GM18517 (cell line): ENCODE measurements around the gene CES1.
"Not testable (repeated sequence)": the region's sequence is repeated elsewhere in the genome, so short reads cannot be mapped to it uniquely, and the experiment has no call there.

Experiments
- ATAC-seq: cut with Tn5 transposase; IDR thresholded peaks from one replicate; pipeline ENCODE4 v1.9.1; 2021; ENCODE audit warnings: mild to moderate bottlenecking, moderate library complexity; ENCODE audit not compliant: unreplicated experiment

CES1 gene

DNA sequence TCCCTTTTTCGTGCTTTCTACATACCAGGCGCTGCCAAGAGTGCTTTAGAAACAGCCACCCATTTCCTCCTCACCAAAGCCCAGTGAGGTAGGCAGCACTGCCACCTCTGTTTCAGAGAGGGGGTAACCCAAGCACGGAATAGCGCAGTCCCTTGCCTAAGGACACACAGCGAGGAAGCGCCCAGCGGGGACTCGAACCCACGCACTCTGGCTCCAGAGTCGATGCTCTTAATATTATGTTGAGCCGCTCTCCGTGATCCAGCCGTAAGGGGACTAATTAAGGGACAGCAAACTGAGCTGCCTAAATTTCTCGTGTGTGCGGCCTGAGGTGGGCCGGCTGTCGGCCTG, 497 bp downstream of the CES1 start:
- no peak for ATAC-seq

DNA sequence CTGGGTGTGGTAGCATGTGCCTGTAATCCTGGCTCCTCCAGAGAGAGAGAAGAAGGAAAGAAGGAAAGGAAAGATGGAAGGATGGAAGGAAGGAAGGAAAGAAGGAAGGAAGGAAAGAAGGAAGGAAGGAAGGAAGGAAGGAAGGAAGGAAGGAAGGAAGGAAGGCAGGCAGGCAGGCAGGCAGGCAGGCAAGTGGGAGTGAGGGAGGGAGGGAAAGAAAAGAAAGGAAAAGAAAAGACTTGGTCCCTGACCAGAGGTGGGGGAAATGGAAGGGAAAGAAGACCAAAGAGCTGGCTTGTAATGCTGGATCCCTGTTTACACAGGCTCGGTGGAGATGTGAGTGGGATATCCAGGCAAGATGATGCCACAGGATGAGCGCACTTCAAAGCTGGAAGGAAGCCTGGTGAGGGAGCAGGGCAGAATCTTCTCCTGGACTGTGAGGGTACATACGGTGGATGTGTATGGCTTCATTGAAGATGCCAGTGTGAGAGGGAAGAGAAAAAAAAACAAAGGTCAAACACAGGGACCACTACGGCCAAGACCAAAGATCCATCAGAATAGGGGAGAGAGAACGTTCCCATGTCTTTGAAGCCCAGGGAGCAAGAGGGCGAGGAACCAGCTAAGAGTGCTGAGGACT, 2.1 kb downstream of the CES1 start:
- ATAC-seq: no peak

DNA sequence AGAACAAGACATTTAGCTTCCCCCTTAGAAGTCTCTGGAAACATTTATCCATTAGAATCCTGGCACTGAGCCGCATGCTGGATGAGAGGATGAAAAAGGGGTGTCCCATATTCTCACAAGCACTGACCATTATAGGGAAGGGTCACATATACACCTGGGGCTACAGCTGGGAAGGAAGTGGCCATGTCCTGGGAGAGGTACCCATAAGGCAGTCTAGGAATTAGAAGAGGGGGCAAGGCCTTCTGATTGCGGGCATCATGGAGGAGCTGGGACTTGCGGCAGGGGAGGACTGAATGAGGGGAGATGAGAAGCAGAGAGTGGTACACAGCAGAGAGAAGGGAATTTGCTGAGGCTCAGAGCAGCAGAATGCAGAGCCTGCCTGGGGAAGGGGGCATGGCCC, 3.7 kb downstream of the CES1 start:
- ATAC-seq: not testable (repeated sequence)

DNA sequence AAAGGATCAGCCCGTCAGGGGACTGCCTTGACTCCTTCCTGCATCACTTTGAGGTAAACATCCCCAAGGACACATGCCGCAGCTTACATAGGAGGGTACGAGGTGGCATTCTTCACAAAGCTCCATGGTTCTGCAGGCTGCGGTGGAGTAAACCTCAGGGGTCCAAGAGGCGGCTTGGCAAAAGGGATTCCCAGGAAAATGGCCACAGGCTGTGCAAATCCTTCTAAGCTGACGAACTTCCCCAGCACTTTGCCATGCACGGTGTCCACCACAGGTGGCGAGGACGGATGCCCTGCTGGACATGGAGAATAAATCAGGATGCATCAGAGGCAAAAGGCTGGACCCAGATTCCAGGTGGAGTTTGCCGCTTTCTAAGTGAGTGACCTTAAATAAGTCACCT, 4.2 kb downstream of the CES1 start:
- ATAC-seq: no peak

DNA sequence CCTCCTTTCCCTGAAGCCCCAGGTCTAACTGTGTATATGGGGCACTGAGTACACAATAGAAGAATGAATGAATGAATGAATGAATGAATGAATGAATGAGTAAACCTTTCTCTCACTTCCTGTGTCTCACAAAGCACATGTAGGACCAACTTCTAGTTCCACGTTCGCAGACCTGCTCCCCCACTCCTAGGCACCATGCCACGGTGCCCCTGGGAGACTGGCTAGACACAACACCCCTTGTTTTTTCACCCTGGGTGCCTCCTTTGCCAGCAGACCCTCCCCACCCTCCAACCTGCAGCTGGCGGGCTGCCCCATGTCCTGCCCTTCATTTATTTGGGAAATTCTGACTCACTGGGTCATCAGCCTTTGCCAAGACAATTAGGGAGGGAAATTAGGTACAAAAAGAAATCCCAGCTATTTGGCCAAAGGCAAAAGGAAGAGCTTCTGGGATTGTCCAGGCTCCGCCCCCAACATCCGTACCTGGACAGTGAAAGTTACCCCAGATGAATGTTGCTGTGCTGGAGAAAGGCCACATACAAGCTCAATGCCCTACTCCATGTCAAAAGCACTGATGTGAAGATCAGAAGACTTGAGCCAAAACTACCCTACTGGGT, 7.7 kb downstream of the CES1 start:
- ATAC-seq: no peak

DNA sequence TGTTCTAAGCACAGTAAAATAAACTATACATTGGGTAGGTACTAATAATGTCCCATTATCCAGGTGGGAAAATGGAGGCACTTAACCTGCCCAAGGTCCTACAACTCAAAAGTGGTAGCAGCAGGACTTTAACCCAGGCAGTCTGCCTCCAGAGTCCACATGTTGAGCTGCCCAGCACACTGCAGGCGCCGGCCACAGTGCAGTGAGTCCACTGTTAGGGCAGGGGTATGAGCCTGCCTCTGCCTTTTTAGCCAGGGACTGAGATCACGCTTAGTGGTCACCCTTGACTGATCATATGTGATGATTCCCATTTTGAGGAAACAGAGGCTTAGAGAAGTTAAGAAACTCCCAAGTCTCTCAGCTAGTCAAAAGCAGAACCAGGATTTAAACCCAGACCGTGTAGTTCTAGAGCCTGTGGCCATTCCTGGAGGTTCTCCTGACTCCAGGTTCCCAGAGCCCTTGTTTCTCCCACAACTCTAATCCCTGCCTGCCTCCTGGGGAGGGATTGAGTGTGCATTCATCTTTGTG, 8.4 kb downstream of the CES1 start:
- ATAC-seq: no peak

DNA sequence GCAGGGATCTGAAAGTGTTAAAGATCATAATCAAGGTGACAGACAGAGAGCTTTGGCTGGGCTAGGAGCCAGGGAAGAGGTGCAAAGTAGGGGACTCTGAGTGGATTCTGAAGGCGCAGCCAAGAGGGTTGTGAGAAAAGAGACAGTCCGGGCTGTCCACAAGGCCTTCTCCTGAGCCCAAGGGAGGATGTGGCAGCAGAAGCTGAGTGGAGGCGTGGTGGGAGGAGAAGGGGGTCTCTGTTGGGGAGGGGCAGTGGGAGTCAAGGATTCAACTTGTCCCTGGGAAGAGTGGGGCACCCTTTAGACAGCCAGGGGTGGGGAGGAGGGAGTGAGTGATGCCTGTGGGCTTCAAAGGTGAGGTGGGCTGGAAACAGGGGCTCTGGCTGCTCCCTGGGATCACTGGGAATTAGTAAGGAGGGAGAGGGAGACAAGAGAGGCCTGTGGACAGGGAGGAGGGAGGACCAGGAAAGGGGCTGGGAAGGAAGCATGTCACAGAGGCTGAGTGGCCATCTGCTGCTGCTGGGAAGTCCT, 10.6 kb downstream of the CES1 start:
- ATAC-seq: no peak

DNA sequence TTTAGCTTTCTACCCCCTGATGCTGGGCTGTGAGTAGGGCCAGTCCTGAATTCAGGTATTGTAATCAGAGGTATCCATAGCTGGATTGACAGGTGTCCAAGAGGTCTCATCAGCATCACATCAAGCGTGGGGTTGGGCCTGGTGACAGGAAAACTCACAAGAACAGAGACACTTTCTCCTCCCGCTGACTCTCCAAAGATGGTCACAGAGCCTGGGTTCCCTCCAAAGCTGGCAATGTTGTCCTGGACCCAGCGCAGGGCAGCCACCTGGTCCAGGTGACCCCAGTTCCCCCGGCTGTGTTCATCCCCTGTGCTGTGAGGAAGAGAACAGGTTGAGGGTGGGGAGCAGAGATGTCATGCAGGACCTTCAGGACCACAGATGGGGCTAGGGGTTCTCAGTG, 11.7 kb downstream of the CES1 start:
- no peak for ATAC-seq

DNA sequence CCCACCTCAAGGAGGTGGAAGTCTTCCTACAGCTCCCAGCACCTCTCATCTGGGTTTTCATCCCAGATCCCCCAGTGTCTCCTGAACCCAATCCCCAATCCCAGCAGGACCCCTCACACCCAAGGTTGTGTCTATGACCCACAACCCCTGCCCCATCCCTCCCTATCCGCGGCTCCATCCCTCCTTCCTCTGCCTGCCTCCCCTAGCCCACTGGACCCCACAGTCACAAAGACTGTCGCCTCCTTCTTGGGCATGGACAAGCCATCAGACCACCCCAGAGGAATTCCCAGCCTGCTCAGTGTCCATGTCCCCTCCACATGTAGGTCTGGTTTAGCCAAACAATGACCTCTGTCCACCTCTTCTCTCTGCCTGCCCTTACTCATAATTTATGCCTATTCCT, 12.3 kb downstream of the CES1 start:
- no peak for ATAC-seq

DNA sequence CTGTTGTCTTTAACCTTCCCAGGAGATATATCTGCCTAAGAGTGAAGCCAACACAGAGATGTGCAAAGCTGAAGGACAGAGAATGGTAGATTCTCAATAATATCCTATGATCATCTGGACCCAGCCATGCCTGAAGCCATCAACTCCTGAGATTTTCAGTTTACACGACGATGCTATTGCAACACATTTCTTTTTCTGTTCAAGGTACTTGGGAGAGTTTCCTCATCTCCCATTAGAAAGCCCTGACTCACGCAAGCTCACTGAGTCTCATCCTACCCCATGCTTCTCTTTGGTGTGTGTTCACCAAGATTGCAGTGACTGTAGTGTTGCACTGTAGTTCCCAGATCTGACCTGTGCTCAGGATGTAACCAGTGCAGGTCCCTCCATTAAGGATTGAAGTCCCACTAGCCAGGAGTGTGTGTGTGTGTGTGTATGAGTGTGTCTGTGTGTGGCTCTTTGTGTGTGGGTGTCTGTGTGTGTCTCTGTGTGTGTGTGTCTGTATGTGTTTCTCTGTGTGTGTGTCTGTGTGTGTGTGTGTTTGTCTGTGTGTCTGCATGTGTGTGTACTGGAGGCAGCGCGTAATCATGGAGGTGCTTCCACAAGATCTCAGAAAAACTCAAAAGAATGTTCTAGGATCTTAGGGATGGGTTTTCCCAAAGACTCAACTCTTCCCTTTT, 15.5 kb downstream of the CES1 start:
- no peak for ATAC-seq

DNA sequence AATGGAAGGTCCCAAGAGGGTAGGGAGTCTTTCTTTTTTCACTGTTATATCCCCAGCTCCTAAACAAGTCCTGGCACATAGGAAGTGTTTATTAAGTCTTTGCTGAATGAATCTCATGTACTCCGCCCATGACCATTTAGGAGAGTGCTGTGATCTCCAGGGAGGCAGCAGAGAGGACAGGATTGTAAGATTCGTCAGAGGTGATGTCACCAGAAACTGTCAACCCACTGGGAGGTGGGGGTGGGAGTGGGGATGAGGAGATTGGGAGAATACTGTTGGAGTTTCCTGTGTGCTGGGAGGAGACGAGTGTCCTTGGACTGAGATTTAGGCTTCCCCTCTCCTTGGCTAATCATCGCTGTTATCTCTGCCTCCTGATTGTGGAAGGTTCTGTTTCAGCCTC, 16.7 kb downstream of the CES1 start:
- ATAC-seq: not testable (repeated sequence)

DNA sequence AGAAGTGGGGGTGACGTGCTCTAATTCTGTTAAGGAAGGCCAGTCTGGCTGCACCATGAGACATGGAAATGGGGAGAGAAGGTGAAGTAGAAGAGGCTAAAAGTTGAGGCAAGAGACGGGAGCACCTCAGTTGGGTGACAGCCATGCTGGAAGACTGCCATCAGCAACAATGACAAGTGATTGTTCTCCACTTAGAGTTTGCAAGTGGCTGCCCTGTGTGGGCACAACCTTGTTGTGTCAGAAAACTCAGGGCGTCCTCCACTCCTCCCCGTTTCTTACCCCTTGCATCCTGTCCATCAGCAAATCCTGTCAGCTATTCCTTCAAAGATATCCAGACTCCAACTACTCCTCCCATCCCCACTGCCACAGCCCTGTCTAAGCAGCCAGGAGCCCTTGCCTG, 17.6 kb downstream of the CES1 start:
- ATAC-seq: no peak

DNA sequence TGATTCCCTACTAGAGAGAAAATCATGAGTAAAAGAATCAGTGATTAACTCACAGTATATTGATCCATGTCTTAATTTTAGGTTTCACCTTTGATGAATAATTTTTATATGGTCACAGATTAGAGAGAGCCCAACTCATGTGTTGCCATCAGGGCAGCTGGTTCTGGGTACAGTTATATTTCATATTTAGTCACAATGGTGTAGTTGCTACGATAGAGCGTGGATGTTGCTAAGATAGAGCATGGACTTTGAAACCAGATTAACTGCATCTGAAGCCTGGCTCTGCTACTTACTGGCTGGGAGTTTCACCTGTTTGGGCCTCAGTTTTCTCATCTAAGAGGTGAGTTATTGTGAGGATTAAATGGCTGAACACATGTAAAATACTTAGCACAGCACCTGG, 18.7 kb downstream of the CES1 start:
- ATAC-seq: not testable (repeated sequence)

DNA sequence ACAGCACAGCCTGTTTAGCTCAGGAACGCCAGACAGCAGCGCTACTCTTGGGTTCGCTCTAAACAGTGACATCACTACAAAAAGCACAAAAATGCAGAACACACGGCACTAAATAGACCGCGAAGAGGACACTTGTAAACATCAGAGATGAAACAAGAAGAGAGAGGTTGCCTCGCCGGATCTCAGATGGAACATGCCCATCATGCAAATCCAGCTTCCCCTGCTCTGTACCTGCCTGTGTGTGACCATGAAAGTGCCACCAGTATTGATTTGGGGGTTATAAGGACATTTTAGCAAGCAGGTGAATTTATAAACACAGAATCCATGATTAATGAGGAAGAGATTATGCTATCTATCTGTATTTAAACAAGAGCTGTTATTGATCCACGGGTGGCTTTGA, 19.2 kb downstream of the CES1 start:
- ATAC-seq: not testable (repeated sequence)

DNA sequence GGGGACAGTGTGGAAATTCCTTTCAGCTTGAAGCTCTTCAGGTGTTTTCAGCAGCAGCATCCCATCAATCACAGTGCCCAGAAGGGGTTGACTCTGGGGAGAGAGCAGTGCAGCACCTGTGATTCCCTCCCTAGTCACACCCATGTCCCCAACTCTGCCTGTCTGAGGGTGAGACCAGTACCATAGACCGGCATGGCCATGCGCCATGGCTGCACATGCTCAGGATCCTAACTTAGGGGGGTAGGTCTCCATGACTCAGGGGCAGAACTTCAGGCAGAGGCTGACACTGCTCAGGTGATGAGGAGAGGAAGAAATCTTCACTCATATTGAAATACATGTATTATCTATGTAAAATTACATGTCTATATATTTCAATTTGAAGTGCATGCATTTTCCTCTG, 19.9 kb downstream of the CES1 start:
- no peak for ATAC-seq

DNA sequence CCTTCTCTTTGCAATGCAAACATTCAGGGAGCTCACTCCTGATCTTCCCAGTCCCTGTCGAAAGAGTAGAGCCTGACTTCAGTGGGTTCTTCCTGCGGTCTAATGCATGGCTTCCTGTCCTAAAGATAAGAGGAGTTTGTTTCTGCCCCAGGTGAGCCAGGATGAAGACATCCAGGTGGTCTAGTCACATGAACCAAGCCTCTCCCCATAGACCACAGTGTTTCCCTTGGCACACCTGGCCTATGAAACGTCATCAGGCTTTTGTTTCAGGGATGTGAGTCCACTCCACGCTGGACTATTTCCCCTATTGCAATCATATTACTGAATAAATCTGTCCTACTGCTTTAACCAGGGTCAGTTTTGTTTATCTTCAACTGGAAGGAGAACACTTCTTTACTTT, 21.1 kb downstream of the CES1 start:
- ATAC-seq: no peak

DNA sequence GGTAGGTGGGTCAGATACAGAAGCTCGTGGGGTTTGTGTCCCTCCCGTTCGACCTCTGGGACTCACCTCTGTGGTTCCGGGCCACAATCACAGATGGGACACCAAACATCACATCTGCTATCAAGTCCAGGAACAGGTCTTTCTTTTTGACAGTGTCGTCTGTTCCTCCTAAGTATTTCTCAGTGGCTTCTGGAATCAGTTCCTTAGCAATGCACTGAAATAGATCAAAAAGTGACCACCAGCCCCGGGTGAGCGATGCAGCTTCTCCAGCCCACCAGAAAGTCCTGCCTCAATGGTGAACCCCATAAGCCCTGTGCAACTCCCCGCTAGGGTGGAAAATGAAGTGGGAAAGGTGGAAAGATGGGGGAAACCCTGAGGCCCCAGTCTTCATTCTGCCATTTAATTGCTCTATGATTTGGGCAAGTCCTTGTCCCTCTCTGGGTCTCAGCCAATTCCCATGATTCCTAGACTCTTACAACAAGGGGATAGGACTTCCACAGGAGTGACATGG, 22.4 kb downstream of the CES1 start:
- no peak for ATAC-seq

DNA sequence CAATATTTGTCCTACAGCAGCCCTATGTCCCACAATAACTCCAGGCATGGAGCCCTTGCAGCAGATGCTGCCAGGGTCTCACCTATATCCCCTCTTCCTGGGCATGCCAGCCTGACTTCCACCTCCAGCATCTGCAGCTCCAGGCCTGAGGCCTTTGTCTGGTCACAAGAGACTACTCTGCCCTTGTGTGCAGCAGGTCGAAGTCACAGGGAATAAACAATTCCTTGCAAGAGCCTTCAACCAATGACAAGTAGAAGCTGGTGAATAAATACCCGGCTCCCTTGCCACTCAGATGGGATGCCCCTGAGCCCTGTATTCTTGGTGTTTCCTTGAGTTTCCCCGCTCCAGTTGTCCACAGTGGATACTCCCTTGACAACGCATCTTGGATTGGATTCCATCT, 23.0 kb downstream of the CES1 start:
- ATAC-seq: no peak

DNA sequence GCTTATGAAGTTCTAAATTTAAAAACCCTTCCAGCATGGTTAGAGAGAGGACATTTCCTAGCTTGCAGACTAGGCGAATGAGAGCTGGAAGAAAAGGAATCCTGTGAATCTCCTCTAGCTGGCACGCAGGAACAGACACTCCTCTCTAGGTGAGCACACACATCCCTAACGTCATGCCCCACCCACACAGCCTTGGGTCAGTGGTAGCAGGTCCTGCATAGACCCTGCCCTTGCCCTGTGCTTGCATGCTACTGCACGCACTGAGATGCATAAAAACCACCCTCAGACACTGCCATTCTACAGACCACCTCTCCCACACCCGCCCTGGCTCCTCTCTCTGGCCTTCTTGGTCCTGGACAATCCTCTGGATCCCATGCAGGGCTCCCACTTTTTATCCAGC, 23.5 kb downstream of the CES1 start:
- no peak for ATAC-seq

DNA sequence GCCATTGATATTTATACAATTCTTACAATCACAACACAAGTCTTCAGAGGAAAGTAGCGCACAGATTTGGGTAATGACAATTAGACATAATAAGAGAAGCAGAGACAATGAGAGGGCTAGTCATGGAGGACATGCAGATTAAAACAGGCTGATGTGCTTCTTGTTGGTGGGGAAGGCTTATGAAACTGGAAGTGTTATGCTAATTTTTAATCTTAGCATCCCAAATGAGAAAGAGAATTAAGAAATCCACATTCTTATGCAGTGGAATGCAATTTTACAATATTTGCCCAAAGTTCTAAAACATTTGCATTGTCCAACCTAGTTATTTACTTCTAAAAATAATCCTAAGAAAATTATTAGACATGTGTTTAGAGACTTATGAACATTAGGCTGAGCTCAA, 24.6 kb downstream of the CES1 start:
- ATAC-seq: not testable (repeated sequence)

DNA sequence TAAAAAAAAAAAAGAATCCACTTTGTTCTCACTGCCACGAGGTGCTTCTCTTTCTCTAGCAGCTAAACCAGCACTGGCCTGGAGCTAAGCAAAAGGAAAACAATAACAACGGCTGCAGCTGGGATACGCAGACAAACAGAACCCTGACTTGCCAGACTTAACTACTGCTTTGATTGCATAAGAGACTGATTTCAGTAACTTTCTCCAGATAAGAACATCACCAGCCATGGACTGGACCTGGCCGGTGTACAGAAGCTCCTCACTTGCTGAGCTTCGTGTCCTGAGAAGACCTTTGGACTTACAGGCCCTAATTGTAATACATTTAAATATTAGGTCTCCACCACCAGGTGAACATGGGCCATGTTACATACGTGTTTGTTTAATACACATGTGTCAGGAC, 27.8 kb downstream of the CES1 start:
- not testable (repeated sequence) for ATAC-seq

DNA sequence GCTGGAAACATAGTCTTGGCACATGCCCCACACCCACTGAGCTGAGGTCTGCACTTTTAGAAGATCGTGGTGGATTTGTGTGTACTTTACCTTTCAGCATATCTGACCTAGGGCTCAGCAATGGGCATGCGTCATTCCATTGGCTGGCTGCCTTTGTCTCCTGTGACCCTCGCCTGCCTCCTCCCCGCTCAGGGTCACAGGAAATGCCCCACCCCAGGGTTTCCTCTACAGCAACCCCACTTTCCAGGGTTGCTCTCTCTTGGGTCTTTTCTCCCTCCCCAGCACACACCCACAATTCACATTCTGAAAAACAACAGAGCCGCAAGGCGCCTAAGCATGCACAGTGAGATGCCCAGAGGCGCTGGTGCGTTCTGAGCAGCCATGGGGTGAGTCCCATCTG, 29.2 kb downstream of the CES1 start:
- ATAC-seq: not testable (repeated sequence)
